Stomach (tissue), 9 donors: ENCODE data around the gene RUNX1. TPM values are rescaled to one million over a fixed set of nuclear protein-coding genes. Genes with fewer than 3 reads are reported as not detected.

Experiments used
- DNase-seq, 2 donors: peaks; one replicate each; pipeline versions ENCODE4 v3.0.0 to v3.0.0-alpha.2; 2013 to 2019
- H3K27ac ChIP-seq, 5 donors: fragments of 200-600 bp in 4 of 5; sonication (generic) in 4 of 5; one replicate each; pipeline ENCODE4 v1.5.1; 2013 to 2019; ENCODE audit warnings: mild to moderate bottlenecking in 1 of 5, moderate library complexity in 1 of 5
- H3K27me3 ChIP-seq, 3 donors: fragments of 200-600 bp; sonication (generic); one replicate each; pipeline ENCODE4 v1.5.1; 2017 to 2019; ENCODE audit warnings: mixed run types in 1 of 3
- H3K36me3 ChIP-seq, 4 donors: fragments of 200-600 bp; sonication (generic); 1 replicate in 3 of 4; 2 replicates in 1 of 4; pipeline ENCODE4 v1.5.1; 2016 to 2019
- H3K4me1 ChIP-seq, 4 donors: fragments of 200-600 bp; sonication (generic); one replicate each; pipeline ENCODE4 v1.5.1; 2016 to 2019
- H3K4me3 ChIP-seq, 4 donors: fragments of 200-600 bp; sonication (generic) in 3 of 4; one replicate each; pipeline ENCODE4 v1.5.1; 2016 to 2019; ENCODE audit warnings: mild to moderate bottlenecking in 1 of 4
- H3K9me3 ChIP-seq, 4 donors: fragments of 200-600 bp; sonication (generic); one replicate each; pipeline ENCODE4 v1.5.1; 2016 to 2019
- CTCF ChIP-seq, 7 experiments: fragments of 450-650 bp in 4 of 7; fragments of 200-600 bp in 3 of 7; sonication (generic) in 3 of 7; IDR thresholded peaks; one replicate each; pipeline ENCODE4 v1.5.1; 2016 to 2019; ENCODE audit warnings: antibody characterized with exemption in 7 of 7, control low read depth in 2 of 7, mild to moderate bottlenecking in 1 of 7
- EP300 ChIP-seq: sonication (generic); formaldehyde crosslinking; IDR thresholded peaks from one replicate; pipeline ENCODE4 v1.6.1; 2017; ENCODE audit warnings: antibody characterized with exemption
- POLR2A ChIP-seq, 4 donors: fragments of 450-650 bp; IDR thresholded peaks; one replicate each; pipeline ENCODE4 v1.6.1; 2016; ENCODE audit warnings: antibody characterized with exemption in 4 of 4, control low read depth in 2 of 4, mild to moderate bottlenecking in 1 of 4, moderate library complexity in 1 of 4
- POLR2AphosphoS5 ChIP-seq, 3 donors: sonication (generic); formaldehyde crosslinking; IDR thresholded peaks; one replicate each; pipeline ENCODE4 v1.6.1; 2016; ENCODE audit warnings: antibody characterized with exemption in 3 of 3
- WGBS, 5 donors: extraction: QIAGEN DNeasy Blood & Tissue Kit in 3 of 5; methylation state at CpG; one replicate each; pipeline versions ENCODE4 v1.1.5 to v1.1.7; 2013 to 2018; 5-methylcytosine and 5-hydroxymethylcytosine counted together
- intact Hi-C: fragments of 100-400 bp; cut with DNase I; formaldehyde crosslinking; loops from one replicate; pipeline ENCODE4 v1.15.1; 2023; ENCODE audit warnings: low total_unique reads
- polyA plus RNA-seq, 3 donors: library from polyadenylated mRNA; stranded (reverse); fragments of 200-250 nt; gene quantifications; one replicate each; pipeline ENCODE4 v1.2.3, GENCODE V29; 2013
- total RNA-seq, 5 donors: library from RNA; depleted of rRNA; stranded (reverse); fragments of >200 nt; gene quantifications; one replicate each; pipeline versions ENCODE4 v1.1.0 to v1.2.3, GENCODE V29; 2014 to 2016
- donor health status: healthy with polysubstance abuse.
- donor health status: Bipolar disorder and iron deficiency.
- donor health status: healthy.

Gene RUNX1
- total and polyA plus RNA-seq, 8 donors = 8.0 to 213 (median 40.0) TPM

DNA sequence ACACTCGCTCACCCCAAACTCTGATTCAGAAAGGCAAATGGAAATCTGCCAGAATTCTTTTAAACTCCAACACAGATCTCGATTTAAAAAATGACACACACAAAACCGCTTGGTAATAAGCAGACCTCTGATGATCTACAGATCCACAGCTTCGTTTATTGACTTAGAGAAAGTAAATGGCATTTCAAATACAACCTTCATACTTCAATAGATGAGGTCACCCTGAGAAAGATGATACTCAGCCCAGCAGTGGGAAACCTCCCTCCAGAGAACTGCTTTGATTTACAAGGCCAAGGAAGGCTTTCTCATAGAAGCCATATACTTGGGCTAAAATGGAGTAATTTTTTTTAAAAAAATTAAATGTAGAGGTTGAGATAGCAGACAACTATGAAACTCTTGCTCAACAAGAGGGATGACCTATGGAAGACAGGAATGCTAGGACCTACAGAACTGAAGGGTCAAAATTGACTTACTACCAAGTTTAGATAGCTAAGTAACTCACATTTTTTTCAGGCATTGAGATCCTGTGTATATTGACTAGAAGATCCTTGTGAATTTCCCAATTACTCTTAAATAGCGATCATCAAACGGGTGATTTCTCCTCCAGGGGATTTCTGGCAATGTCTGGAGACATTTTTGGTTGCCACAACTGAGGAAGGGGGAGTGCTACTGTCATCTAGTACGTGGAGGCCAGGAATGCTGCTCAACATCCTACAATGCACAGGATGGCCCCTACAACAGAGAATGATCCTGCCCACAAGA lies 236.4 kb downstream of the RUNX1 start:
- no peaks in the 10 kb centered on the region for H3K27me3 ChIP-seq
- H3K36me3 ChIP-seq = peaks cover 0 to 79% (median 43%) of the 10 kb centered on the region in 4 donors
- no peak for DNase-seq
- 69 to 77% (median 74%) methylated on average over 7 of the region's 7 CpGs for WGBS, 5 donors
- peaks cover 0 to 60% (median 30%) of the 10 kb centered on the region in 4 donors for H3K4me1 ChIP-seq
- H3K9me3 ChIP-seq = no peaks in the 10 kb centered on the region
- TF ChIP-seq EP300 = no peak
- no peak for TF ChIP-seq POLR2AphosphoS5 (IDR thresholded peaks at IDR 0.05)
- TF ChIP-seq CTCF (IDR thresholded peaks at IDR 0.05) = no peak
- TF ChIP-seq POLR2A (IDR thresholded peaks at IDR 0.05) = no peak
- intact Hi-C loops = no loop called here
- H3K4me3 ChIP-seq = no peak overlapping the region
- H3K27ac ChIP-seq = peak overlapping the region in 1 of 5 donors; percentile 47

- Histone ChIP-seq H3K36me3 (peaks cover 0 to 72% (median 39%) of the 10 kb centered on the region in 4 donors), H3K4me1 (peaks cover 0 to 63% (median 30%) of the 10 kb centered on the region in 4 donors), H3K9me3 (peaks cover 0 to 2% (median 0%) of the 10 kb centered on the region in 4 donors), H3K4me3 (no peak overlapping the region), H3K27me3 (no peaks in the 10 kb centered on the region), H3K27ac (peak overlapping the region in 2 of 5 donors; percentile 6 to 32)
- DNase-seq = no peak
- 38 to 71% (median 51%) methylated on average over 4 of the region's 4 CpGs for WGBS, 5 donors
- TF ChIP-seq POLR2A (IDR thresholded peaks at IDR 0.05) (no peak), EP300 (no peak), POLR2AphosphoS5 (IDR thresholded peaks at IDR 0.05) (no peak), CTCF (IDR thresholded peaks at IDR 0.05) (no peak)
- intact Hi-C loops = no loop called here
These were observed 237.7 kb downstream of the RUNX1 start for GRCh38 chr21:34811368-34811767.

GRCh38 chr21:34810786-34811185 lies 238.3 kb downstream of the RUNX1 start:
- Histone ChIP-seq H3K4me1 (peaks cover 0 to 63% (median 30%) of the 10 kb centered on the region in 4 donors), H3K36me3 (peaks cover 0 to 66% (median 37%) of the 10 kb centered on the region in 4 donors), H3K4me3 (no peak overlapping the region), H3K27ac (peak overlapping the region in 1 of 5 donors; percentile 32), H3K27me3 (no peaks in the 10 kb centered on the region), H3K9me3 (peaks cover 0 to 3% (median 0%) of the 10 kb centered on the region in 4 donors)
- 78 to 88% (median 86%) methylated on average over 3 to 6 of the region's 6 CpGs for WGBS, 5 donors
- intact Hi-C loops = no loop called here
- DNase-seq = no peak
- no peak for TF ChIP-seq POLR2A (IDR thresholded peaks at IDR 0.05)
- TF ChIP-seq CTCF (IDR thresholded peaks at IDR 0.05) = no peak
- no peak for TF ChIP-seq POLR2AphosphoS5 (IDR thresholded peaks at IDR 0.05)
- no peak for TF ChIP-seq EP300

GRCh38 chr21:34809822-34810221 lies 239.3 kb downstream of the RUNX1 start:
- Histone ChIP-seq H3K4me1 (peaks cover 0 to 65% (median 30%) of the 10 kb centered on the region in 4 donors), H3K9me3 (peaks cover 0 to 3% (median 0%) of the 10 kb centered on the region in 4 donors), H3K4me3 (no peak overlapping the region), H3K27me3 (no peaks in the 10 kb centered on the region), H3K36me3 (peaks cover 0 to 57% (median 33%) of the 10 kb centered on the region in 4 donors), H3K27ac (peak overlapping the region in 1 of 5 donors; percentile 31)
- no peak for TF ChIP-seq EP300
- TF ChIP-seq POLR2A (IDR thresholded peaks at IDR 0.05) = no peak
- TF ChIP-seq POLR2AphosphoS5 (IDR thresholded peaks at IDR 0.05) = no peak
- TF ChIP-seq CTCF (IDR thresholded peaks at IDR 0.05) = no peak
- intact Hi-C loops = no loop called here
- DNase-seq = no peak
- 92 to 97% (median 93%) methylated on average over 6 of the region's 6 CpGs for WGBS, 5 donors
